Ectodermal cell (in vitro differentiated cells): ENCODE measurements around the gene FAM222B.
"Not testable (repeated sequence)": the region's sequence is repeated elsewhere in the genome, so short reads cannot be mapped to it uniquely, and the experiment has no call there.

Experiments used
- H3K27ac ChIP-seq: 2 replicates; pipeline ENCODE4 v1.7.0; 2013; ENCODE audit warnings: mild to moderate bottlenecking, low read depth, low read length; ENCODE audit not compliant: insufficient read depth, poor library complexity, severe bottlenecking
- H3K27me3 ChIP-seq: 2 replicates; pipeline ENCODE4 v1.7.0; 2013; ENCODE audit warnings: mild to moderate bottlenecking, low read length; ENCODE audit not compliant: insufficient read depth, control insufficient read depth, poor library complexity, severe bottlenecking
- H3K36me3 ChIP-seq: one replicate; pipeline ENCODE4 v1.7.0; 2013; ENCODE audit warnings: low read length; ENCODE audit not compliant: control insufficient read depth, insufficient read depth
- H3K4me1 ChIP-seq: one replicate; pipeline ENCODE4 v1.7.0; 2013; ENCODE audit warnings: low read length; ENCODE audit not compliant: control insufficient read depth, insufficient read depth
- H3K4me3 ChIP-seq: 2 replicates; pipeline ENCODE4 v1.7.0; 2013; ENCODE audit warnings: low read depth, low read length, control low read depth; ENCODE audit not compliant: insufficient read depth
- H3K9me3 ChIP-seq: 2 replicates; pipeline ENCODE4 v1.7.0; 2013; ENCODE audit warnings: mild to moderate bottlenecking, low read length, moderate library complexity; ENCODE audit not compliant: control insufficient read depth
- WGBS, 2 experiments: methylation state at CpG; one replicate each; pipeline ENCODE4 v1.1.7; 2013; ENCODE audit warnings: missing lambda C conversion rate in 2 of 2; 5-methylcytosine and 5-hydroxymethylcytosine counted together

Gene FAM222B

DNA sequence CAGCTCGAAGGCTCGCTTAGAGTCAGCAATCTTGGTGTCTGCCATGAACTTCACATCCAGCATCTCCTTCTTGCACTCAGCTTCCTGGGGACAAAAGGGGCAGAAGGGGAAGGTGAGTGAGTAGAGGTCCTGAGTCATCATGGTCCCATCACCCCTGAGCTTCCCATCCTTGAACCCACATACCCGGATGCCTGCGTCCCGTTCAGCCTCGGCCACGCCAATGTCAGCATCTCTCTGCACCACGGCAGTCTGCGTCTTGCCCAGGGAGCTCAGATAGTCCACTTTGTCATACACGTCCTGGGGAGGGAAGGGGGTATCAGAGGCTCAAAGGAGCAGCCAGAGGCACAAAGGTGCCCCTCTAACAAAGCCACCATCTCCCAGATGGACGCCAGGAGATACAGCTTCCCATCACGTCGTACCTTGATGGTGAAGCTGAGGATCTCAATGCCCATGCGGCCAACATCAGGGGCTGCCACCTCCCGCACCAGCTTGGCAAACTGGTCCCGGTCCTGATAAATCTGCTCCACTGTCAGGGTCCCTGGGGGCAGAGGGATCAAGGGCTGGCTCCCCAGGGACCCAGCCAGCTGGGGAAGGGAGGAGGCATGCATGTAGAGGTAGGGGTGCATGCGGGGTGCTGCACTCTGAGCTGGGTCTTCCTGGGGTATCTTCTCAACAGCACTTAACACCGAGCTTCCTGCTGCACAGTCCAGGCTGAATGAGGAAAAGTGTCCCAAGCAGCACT lies 39.7 kb upstream of the FAM222B start:
- Histone ChIP-seq H3K4me3 (no peak overlapping the region), H3K27me3 (no peaks in the 10 kb centered on the region), H3K36me3 (peaks cover 32% of the 10 kb centered on the region), H3K4me1 (no peaks in the 10 kb centered on the region), H3K9me3 (no peaks in the 10 kb centered on the region), H3K27ac (no peak overlapping the region)
- 96 to 97% methylated on average over 18 of the region's 18 CpGs for WGBS, 2 experiments

GRCh38 chr17:28881533-28882056 lies 39.0 kb upstream of the FAM222B start:
- no peak overlapping the region for H3K27ac ChIP-seq
- WGBS, 2 experiments, result 96% methylated on average over 17 of the region's 17 CpGs
- H3K27me3 ChIP-seq, result no peaks in the 10 kb centered on the region
- peaks cover 32% of the 10 kb centered on the region for H3K36me3 ChIP-seq
- H3K4me1 ChIP-seq, result no peaks in the 10 kb centered on the region
- H3K4me3 ChIP-seq, result no peak overlapping the region
- H3K9me3 ChIP-seq, result no peaks in the 10 kb centered on the region

DNA sequence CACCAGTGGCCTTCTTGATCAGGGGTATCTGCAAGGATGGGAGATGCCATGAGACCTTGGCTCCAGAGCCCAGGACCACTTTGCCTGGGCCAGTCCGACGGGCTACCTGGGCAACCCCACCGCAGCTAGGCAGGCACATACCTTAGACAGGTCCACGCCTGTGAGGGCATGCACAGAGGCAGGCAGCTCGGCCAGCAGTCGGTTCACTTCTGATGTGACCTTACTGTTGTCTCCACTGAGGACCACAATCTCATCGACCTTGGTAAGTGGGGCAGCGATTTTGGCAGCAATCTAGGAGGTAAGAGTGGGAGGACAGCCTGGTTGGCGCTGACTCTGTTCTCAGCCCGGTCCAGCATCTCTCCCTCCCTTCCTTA lies 38.0 kb upstream of the FAM222B start:
- Histone ChIP-seq H3K36me3 (peaks cover 32% of the 10 kb centered on the region), H3K27me3 (no peaks in the 10 kb centered on the region), H3K9me3 (no peaks in the 10 kb centered on the region), H3K27ac (no peak overlapping the region), H3K4me1 (no peaks in the 10 kb centered on the region), H3K4me3 (no peak overlapping the region)
- 95 to 96% methylated on average over 10 of the region's 10 CpGs for WGBS, 2 experiments

DNA sequence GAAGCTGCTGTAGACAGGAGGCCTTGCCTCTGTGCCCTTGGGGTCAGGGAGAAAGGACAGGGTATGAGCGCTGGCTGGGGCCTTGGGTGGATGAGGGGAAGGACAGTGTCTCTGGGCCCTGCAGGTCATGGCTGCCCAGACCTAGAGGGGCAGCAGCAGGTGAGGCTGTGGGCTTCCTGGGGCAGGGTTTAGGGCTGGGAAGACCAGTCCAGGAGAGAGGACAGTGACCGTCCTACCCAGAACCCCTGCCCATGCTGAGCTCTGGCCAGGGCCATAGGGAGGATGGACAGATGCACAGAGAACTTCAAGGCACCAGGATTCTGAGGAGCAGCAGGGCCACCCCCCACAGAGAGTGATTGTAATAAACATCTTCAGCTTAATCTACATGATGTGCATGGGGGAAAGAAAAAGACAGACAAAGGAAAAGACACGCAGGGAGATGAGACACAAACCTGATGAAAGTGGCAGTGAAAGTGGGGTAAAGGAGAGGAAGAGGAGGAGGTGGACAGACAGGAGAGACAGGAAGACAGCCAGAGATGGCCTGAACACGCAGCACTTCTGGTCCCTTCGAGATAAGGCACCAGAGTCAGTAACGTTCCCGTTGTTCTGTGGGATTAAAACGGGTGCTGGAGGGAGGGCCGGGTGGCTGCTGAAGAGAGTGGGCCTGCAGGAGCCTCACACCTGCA lies 37.4 kb upstream of the FAM222B start:
- Histone ChIP-seq H3K36me3 (peaks cover 28% of the 10 kb centered on the region), H3K27ac (no peak overlapping the region), H3K4me1 (no peaks in the 10 kb centered on the region), H3K4me3 (no peak overlapping the region), H3K27me3 (no peaks in the 10 kb centered on the region), H3K9me3 (no peaks in the 10 kb centered on the region)
- WGBS, 2 experiments, result 85% methylated on average over 9 of the region's 9 CpGs

GRCh38 chr17:28878981-28879380 lies 36.4 kb upstream of the FAM222B start:
- no peaks in the 10 kb centered on the region for H3K27me3 ChIP-seq
- no peaks in the 10 kb centered on the region for H3K9me3 ChIP-seq
- H3K4me3 ChIP-seq, result no peak overlapping the region
- H3K36me3 ChIP-seq, result peaks cover 25% of the 10 kb centered on the region
- no peaks in the 10 kb centered on the region for H3K4me1 ChIP-seq
- H3K27ac ChIP-seq, result no peak overlapping the region
- WGBS, 2 experiments, result 69 to 74% methylated on average over 4 of the region's 4 CpGs

GRCh38 chr17:28878158-28878910 lies 35.7 kb upstream of the FAM222B start:
- Histone ChIP-seq H3K4me3 (no peak overlapping the region), H3K36me3 (peaks cover 25% of the 10 kb centered on the region), H3K27ac (no peak overlapping the region), H3K27me3 (no peaks in the 10 kb centered on the region), H3K4me1 (no peaks in the 10 kb centered on the region), H3K9me3 (no peaks in the 10 kb centered on the region)
- WGBS, 2 experiments, result 95 to 100% methylated on average over 1 to 2 of the region's 2 CpGs

- H3K4me1 ChIP-seq, H3K4me3 ChIP-seq, H3K27ac ChIP-seq, H3K27me3 ChIP-seq, H3K9me3 ChIP-seq: not testable (repeated sequence)
- peaks cover 19% of the 10 kb centered on the region for H3K36me3 ChIP-seq
- 93 to 95% methylated on average over 6 of the region's 6 CpGs for whole genome bisulfite sequencing, 2 experiments
Measured at GRCh38 chr17:28877150-28877711, 34.6 kb upstream of the FAM222B start.

- Histone ChIP-seq H3K9me3 (no peaks in the 10 kb centered on the region), H3K27me3 (no peaks in the 10 kb centered on the region), H3K4me3 (no peak overlapping the region), H3K4me1 (no peaks in the 10 kb centered on the region), H3K36me3 (peaks cover 9% of the 10 kb centered on the region), H3K27ac (no peak overlapping the region)
- WGBS, 2 experiments, result 89 to 92% methylated on average over 1 of the region's 1 CpG
Measured at GRCh38 chr17:28875848-28876550, 33.4 kb upstream of the FAM222B start.

GRCh38 chr17:28874750-28875149 lies 32.2 kb upstream of the FAM222B start:
- no peaks in the 10 kb centered on the region for H3K27me3 ChIP-seq
- peaks cover 6% of the 10 kb centered on the region for H3K36me3 ChIP-seq
- WGBS, 2 experiments, result 88 to 91% methylated on average over 3 of the region's 3 CpGs
- H3K27ac ChIP-seq, result no peak overlapping the region
- no peaks in the 10 kb centered on the region for H3K4me1 ChIP-seq
- no peak overlapping the region for H3K4me3 ChIP-seq
- no peaks in the 10 kb centered on the region for H3K9me3 ChIP-seq
